MM.1S (cell line): ENCODE results near the gene AKAP9.
A peak's percentile ranks its signal among the peaks of the same experiment; 100 is the strongest.

Experiments
- DNase-seq: peaks from one replicate; pipeline ENCODE4 v3.0.0-alpha.2; 2015
- H2AFZ ChIP-seq: fragments of 300-600 bp; sonication (generic); 2 replicates; pipeline ENCODE4 v1.6.0; 2016; ENCODE audit warnings: antibody characterized with exemption, low read length
- H3F3A ChIP-seq: fragments of 300-600 bp; sonication (generic); 2 replicates; pipeline ENCODE4 v1.6.1; 2016; ENCODE audit warnings: mild to moderate bottlenecking, antibody characterized with exemption, low read length, moderate library complexity, mixed read lengths; ENCODE audit not compliant: insufficient read depth
- H3K27ac ChIP-seq: fragments of 300-600 bp; sonication (generic); 2 replicates; pipeline ENCODE4 v1.5.1; 2016; ENCODE audit warnings: mild to moderate bottlenecking, low read length
- H3K27me3 ChIP-seq: fragments of 300-600 bp; sonication (generic); replicated peaks from 2 replicates; pipeline ENCODE4 v1.6.0; 2016; ENCODE audit warnings: low read length; ENCODE audit not compliant: insufficient read depth
- H3K36me3 ChIP-seq: fragments of 300-600 bp; sonication (generic); replicated peaks from 2 replicates; pipeline ENCODE4 v1.6.1; 2016; ENCODE audit warnings: mild to moderate bottlenecking, low read length, mixed read lengths; ENCODE audit not compliant: insufficient read depth
- H3K4me1 ChIP-seq: fragments of 300-600 bp; sonication (generic); 2 replicates; pipeline ENCODE4 v1.6.1; 2016; ENCODE audit warnings: low read length, mixed read lengths
- H3K4me2 ChIP-seq: fragments of 300-600 bp; sonication (generic); 2 replicates; pipeline ENCODE4 v1.6.0; 2016; ENCODE audit warnings: low read depth, low read length
- H3K4me3 ChIP-seq: fragments of 300-600 bp; sonication (generic); 2 replicates; pipeline ENCODE4 v1.5.1; 2016; ENCODE audit warnings: low read length, mixed read lengths
- H3K79me2 ChIP-seq: fragments of 300-600 bp; sonication (generic); 2 replicates; pipeline ENCODE4 v1.6.1; 2016; ENCODE audit warnings: mixed run types, low read length, mixed read lengths
- H3K9ac ChIP-seq: fragments of 300-600 bp; sonication (generic); 2 replicates; pipeline ENCODE4 v1.6.1; 2016; ENCODE audit warnings: low read length, mixed read lengths
- H3K9me2 ChIP-seq: fragments of 300-600 bp; sonication (generic); replicated peaks from 2 replicates; pipeline ENCODE4 v1.6.1; 2016; ENCODE audit warnings: mild to moderate bottlenecking, low read length, mixed read lengths; ENCODE audit not compliant: insufficient read depth
- H3K9me3 ChIP-seq: fragments of 300-600 bp; sonication (generic); replicated peaks from 2 replicates; pipeline ENCODE4 v1.6.1; 2016; ENCODE audit warnings: mild to moderate bottlenecking, low read length, mixed read lengths; ENCODE audit not compliant: insufficient read depth
- H4K20me1 ChIP-seq: fragments of 300-600 bp; sonication (generic); 2 replicates; pipeline ENCODE4 v1.6.1; 2016; ENCODE audit warnings: mild to moderate bottlenecking, low read length, moderate library complexity, mixed read lengths; ENCODE audit not compliant: insufficient read depth
- EZH2 ChIP-seq: fragments of 300-600 bp; sonication (generic); optimal IDR thresholded peaks from 2 replicates; pipeline ENCODE3; 2017; ENCODE audit warnings: low read depth, mild to moderate bottlenecking, antibody characterized with exemption, low read length, mixed read lengths
- EZH2phosphoT487 ChIP-seq: fragments of 300-600 bp; sonication (generic); IDR thresholded peaks from 2 replicates; pipeline ENCODE4 v1.6.1; 2018; ENCODE audit warnings: antibody characterized with exemption, low read length
- TF ChIP-seq, protein P1 (sequence below): fragments of 300-600 bp; sonication (generic); IDR thresholded peaks from 2 replicates; pipeline ENCODE4 v1.5.1; 2016; ENCODE audit warnings: antibody characterized with exemption, low read length, mixed read lengths

Gene AKAP9

GRCh38 chr7:91910171-91910570, 30.5 kb upstream of the AKAP9 start:
- DNase-seq, result no peak
- Histone ChIP-seq H3K9me3 (no peaks in the 10 kb centered on the region), H2AFZ (no peak overlapping the region), H3K9ac (no peak overlapping the region), H3K4me3 (no peak overlapping the region), H4K20me1 (no peaks in the 10 kb centered on the region), H3K36me3 (no peaks in the 10 kb centered on the region), H3K9me2 (no peaks in the 10 kb centered on the region), H3K79me2 (no peaks in the 10 kb centered on the region), H3K4me1 (no peaks in the 10 kb centered on the region), H3F3A (no peaks in the 10 kb centered on the region), H3K4me2 (no peak overlapping the region), H3K27ac (no peak overlapping the region), H3K27me3 (no peaks in the 10 kb centered on the region)
- TF ChIP-seq, protein P1, sequence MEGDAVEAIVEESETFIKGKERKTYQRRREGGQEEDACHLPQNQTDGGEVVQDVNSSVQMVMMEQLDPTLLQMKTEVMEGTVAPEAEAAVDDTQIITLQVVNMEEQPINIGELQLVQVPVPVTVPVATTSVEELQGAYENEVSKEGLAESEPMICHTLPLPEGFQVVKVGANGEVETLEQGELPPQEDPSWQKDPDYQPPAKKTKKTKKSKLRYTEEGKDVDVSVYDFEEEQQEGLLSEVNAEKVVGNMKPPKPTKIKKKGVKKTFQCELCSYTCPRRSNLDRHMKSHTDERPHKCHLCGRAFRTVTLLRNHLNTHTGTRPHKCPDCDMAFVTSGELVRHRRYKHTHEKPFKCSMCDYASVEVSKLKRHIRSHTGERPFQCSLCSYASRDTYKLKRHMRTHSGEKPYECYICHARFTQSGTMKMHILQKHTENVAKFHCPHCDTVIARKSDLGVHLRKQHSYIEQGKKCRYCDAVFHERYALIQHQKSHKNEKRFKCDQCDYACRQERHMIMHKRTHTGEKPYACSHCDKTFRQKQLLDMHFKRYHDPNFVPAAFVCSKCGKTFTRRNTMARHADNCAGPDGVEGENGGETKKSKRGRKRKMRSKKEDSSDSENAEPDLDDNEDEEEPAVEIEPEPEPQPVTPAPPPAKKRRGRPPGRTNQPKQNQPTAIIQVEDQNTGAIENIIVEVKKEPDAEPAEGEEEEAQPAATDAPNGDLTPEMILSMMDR, result no peak
- TF ChIP-seq EZH2phosphoT487 (no peak), EZH2 (no peak)

DNA sequence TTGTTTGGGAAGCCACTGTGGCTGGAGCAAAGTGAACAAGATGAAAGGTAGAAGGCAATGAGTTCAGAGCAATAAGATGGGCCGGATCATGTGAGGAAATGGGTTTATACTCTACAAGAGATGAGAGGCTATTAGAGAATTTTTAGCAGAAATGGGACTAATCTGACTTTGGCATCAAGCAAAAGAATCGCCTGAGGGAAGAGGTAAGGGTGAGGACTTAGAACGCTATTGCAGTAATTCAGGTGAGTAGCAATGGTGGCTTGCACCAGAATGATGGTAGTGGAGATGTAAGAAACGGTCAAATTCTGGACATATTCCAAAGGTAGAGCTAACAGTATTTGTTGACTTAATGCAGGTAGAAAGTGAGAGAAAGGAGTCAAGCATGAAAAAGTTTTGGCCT, 29.5 kb upstream of the AKAP9 start:
- H3K27me3 ChIP-seq, result no peaks in the 10 kb centered on the region
- no peaks in the 10 kb centered on the region for H3K79me2 ChIP-seq
- no peak overlapping the region for H3K4me2 ChIP-seq
- H3K9ac ChIP-seq, result no peak overlapping the region
- H3K9me2 ChIP-seq, result no peaks in the 10 kb centered on the region
- no peaks in the 10 kb centered on the region for H3F3A ChIP-seq
- H4K20me1 ChIP-seq, result no peaks in the 10 kb centered on the region
- no peaks in the 10 kb centered on the region for H3K9me3 ChIP-seq
- no peak overlapping the region for H2AFZ ChIP-seq
- H3K4me3 ChIP-seq, result no peak overlapping the region
- TF ChIP-seq, protein P1, result no peak
- TF ChIP-seq EZH2 (no peak), EZH2phosphoT487 (no peak)
- H3K36me3 ChIP-seq, result no peaks in the 10 kb centered on the region
- H3K27ac ChIP-seq, result no peak overlapping the region
- H3K4me1 ChIP-seq, result no peaks in the 10 kb centered on the region
- no peak for DNase-seq

- peak overlapping the region; percentile 59; the same call in 1 of the 2 replicates for H2AFZ ChIP-seq
- H4K20me1 ChIP-seq, result no peaks in the 10 kb centered on the region
- H3K27me3 ChIP-seq, result no peaks in the 10 kb centered on the region
- H3K9me2 ChIP-seq, result no peaks in the 10 kb centered on the region
- no peak overlapping the region for H3K4me3 ChIP-seq
- no peak overlapping the region for H3K9ac ChIP-seq
- H3K36me3 ChIP-seq, result no peaks in the 10 kb centered on the region
- no peak for DNase-seq
- H3K27ac ChIP-seq, result no peak overlapping the region
- H3F3A ChIP-seq, result no peaks in the 10 kb centered on the region
- H3K9me3 ChIP-seq, result no peaks in the 10 kb centered on the region
- no peaks in the 10 kb centered on the region for H3K4me1 ChIP-seq
- H3K79me2 ChIP-seq, result no peaks in the 10 kb centered on the region
- no peak for TF ChIP-seq EZH2
- TF ChIP-seq, protein P1, result no peak
- TF ChIP-seq EZH2phosphoT487, result no peak
- peak overlapping the region; percentile 59; the same call in 1 of the 2 replicates for H3K4me2 ChIP-seq
Observed at GRCh38 chr7:91912494-91912893, 28.2 kb upstream of the AKAP9 start.
